GM19455 (cell line): ENCODE measurements around the gene FOXN3.

Experiments
- ATAC-seq: cut with Tn5 transposase; IDR thresholded peaks from one replicate; pipeline ENCODE4 v1.9.1; 2021; ENCODE audit not compliant: unreplicated experiment

Gene FOXN3

GRCh38 chr14:89239023-89239422 lies 178.0 kb downstream of the FOXN3 start:
- ATAC-seq = no peak

DNA sequence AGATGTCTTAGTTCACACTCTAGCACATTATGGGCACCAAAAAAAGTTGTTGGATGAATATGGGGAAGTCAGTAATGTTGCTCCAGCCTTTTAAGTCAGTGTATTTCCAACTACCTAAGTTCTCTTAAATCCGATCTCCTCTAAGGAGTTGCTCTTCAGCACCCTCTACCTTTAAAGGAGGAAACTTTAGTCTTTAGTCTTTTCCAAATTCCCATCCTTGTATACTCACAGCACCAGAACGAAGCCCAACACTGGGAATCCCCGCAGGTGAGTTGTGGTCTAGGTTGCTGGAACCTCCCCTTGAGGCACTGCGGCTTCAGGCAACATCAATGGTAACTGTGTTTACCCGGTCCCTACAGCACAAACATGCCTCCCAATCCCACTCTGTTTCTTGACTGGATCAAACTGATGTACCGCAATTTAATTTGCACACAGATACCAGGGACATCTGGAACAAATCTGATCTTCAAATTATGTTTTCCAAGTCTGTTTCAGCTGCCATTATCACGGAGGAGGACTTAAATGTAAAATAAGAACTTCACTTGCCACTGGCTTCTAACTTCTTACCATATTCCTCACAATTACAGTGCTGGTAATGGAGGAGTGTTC lies 179.0 kb downstream of the FOXN3 start:
- no peak for ATAC-seq

GRCh38 chr14:89236851-89237250 lies 180.2 kb downstream of the FOXN3 start:
- no peak for ATAC-seq

GRCh38 chr14:89233184-89233583 lies 183.8 kb downstream of the FOXN3 start:
- ATAC-seq = no peak

DNA sequence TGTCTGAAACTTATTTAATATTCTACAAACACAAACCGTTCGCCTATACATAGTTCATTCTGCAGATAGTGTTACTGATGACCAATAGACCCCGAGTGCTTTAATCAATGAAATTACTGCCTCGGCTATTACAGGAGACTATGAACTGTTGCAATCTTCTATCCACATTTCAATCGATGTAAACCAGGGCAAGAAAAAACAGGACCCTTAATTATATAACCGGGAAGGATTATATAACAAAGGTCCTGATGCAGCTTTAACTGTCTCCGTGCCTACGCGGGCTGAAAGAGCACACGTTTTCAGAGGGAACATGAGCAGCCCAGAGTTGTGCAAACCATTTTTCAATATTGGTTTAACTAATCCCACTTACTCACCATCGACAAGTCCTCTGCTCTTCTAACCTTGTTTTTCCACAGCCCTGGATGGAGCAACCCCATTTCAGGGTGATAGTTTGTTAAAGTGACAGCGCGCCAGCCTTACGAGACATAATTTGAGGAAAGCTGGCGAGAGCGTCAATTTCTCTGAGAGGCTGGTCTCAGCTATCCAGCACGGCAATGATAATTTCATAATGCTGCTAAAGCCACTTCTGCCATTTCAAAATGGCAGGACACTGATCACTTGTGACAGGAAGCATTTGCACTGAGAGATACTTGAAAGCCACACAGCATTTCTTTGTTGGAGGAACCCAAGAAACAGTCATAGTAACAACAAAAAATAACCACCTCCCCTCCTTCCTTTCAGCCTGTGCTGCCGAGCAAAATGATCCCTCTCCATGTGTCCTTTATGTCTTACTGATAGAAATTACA lies 184.6 kb downstream of the FOXN3 start:
- no peak for ATAC-seq

DNA sequence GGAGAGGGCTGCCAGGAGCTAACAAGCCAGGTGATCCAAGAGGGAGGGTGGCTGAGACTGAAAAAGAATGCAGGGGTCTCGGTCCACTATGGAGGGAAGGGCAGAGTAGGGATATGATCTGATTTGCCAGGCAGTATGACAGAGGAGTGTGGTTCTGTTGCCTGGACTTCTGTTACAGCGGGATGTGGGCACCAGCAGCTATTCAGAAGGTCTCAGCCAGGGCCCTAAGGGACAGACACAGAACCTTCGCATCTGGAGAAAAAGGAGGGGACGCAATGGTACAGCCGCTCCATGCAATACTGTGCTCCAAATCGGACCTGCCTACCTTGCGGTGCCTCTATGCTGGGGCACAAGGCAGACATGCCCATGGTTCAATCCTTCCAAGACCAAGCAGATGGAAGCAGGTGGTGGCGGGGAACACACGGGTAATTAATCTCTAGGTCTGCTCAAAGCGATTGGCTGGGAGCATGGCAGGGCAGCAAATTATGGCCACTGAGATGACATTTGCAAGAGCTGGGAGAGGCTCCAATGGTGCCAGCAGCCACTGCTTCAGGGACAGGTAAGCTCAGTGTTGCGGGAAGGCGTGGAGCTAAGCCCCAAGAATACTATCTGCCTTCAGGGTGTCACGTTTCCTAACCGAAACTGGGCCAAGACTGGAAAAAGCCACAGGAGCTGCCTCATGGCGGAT lies 185.5 kb downstream of the FOXN3 start:
- no peak for ATAC-seq

- no peak for ATAC-seq
These were observed 188.0 kb downstream of the FOXN3 start for GRCh38 chr14:89228921-89229639.

- ATAC-seq = no peak
These were observed 189.6 kb downstream of the FOXN3 start for GRCh38 chr14:89227496-89227836.

GRCh38 chr14:89226801-89227495 lies 190.1 kb downstream of the FOXN3 start:
- no peak for ATAC-seq

- ATAC-seq = no peak
These were observed 191.4 kb downstream of the FOXN3 start for GRCh38 chr14:89225607-89226006.

- ATAC-seq = no peak
These were observed 195.8 kb downstream of the FOXN3 start for GRCh38 chr14:89221109-89221810.

GRCh38 chr14:89219051-89219450 lies 198.0 kb downstream of the FOXN3 start:
- ATAC-seq = no peak

GRCh38 chr14:89217891-89218290 lies 199.1 kb downstream of the FOXN3 start:
- ATAC-seq = no peak

DNA sequence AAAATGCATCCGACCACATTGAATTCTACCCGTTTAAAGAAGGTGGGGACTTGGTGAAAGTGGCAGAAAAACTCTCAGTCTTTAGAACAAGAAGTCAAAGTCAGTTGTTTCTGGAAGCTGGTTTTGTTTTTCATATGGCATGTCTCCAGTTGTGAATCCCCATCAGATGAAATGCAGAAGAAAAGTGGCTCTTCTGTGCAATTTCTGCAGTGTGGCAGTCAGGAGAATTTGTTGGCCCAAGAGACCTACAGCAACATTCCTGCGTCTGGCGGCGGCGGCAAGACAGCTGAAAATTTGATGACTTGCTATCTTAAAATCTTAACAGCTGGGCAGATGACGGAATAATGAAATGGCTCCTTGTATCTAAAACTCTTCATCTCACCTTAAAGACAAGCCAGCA lies 201.5 kb downstream of the FOXN3 start:
- no peak for ATAC-seq

DNA sequence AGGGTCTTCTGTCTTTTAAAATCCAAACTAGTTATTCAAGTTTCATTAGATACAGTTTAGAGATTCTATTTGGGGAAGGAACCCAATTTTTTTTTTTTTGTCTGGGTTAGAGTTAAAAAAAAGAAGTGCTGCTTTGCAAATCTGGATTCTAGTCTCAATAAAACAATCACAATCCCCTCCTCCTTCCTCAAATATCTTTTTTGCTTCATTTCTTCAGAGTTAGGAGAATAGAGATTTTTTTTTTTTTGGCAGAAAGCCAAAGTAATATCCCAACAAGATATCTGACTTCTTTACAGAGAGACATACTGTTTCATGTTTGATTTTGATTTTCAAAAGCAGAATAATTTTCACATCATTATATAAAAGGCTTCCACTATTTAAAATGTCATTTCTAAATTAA lies 201.9 kb downstream of the FOXN3 start:
- ATAC-seq = no peak

- no peak for ATAC-seq
These were observed 202.6 kb downstream of the FOXN3 start for GRCh38 chr14:89214221-89214965.

- ATAC-seq = no peak
These were observed 204.4 kb downstream of the FOXN3 start for GRCh38 chr14:89212386-89213235.

DNA sequence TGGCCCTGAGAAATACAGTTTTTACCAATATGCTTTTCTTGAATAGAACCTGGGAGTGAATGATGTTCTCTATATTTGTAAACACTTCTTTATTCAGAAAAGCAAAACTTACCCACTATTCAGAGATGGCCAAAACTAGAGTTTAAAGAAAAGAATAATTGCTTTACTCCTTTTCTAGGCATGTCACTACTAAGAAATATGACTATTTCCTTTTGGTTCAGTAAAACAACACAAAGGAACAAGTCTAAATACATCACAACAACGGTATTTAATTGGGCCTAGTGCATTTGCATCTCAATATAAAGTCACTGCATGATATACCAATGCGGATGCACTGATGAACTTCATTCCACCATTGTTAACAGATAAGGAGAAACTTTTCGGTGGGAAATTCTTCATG lies 207.5 kb downstream of the FOXN3 start:
- no peak for ATAC-seq

- ATAC-seq = no peak
These were observed 209.1 kb downstream of the FOXN3 start for GRCh38 chr14:89207925-89208328.
